ENCODE data around the gene PRDM10. TPM values are rescaled to one million over a fixed set of nuclear protein-coding genes. Genes with fewer than 3 reads are reported as not detected.

PRDM10 gene, protein sequence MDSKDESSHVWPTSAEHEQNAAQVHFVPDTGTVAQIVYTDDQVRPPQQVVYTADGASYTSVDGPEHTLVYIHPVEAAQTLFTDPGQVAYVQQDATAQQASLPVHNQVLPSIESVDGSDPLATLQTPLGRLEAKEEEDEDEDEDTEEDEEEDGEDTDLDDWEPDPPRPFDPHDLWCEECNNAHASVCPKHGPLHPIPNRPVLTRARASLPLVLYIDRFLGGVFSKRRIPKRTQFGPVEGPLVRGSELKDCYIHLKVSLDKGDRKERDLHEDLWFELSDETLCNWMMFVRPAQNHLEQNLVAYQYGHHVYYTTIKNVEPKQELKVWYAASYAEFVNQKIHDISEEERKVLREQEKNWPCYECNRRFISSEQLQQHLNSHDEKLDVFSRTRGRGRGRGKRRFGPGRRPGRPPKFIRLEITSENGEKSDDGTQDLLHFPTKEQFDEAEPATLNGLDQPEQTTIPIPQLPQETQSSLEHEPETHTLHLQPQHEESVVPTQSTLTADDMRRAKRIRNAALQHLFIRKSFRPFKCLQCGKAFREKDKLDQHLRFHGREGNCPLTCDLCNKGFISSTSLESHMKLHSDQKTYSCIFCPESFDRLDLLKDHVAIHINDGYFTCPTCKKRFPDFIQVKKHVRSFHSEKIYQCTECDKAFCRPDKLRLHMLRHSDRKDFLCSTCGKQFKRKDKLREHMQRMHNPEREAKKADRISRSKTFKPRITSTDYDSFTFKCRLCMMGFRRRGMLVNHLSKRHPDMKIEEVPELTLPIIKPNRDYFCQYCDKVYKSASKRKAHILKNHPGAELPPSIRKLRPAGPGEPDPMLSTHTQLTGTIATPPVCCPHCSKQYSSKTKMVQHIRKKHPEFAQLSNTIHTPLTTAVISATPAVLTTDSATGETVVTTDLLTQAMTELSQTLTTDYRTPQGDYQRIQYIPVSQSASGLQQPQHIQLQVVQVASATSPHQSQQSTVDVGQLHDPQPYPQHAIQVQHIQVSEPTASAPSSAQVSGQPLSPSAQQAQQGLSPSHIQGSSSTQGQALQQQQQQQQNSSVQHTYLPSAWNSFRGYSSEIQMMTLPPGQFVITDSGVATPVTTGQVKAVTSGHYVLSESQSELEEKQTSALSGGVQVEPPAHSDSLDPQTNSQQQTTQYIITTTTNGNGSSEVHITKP
- 1 to 10 TPM; 3.4 to 6.8 (median 4.4) TPM for total RNA-seq
- long read RNA-seq, result 0 reads

DNA sequence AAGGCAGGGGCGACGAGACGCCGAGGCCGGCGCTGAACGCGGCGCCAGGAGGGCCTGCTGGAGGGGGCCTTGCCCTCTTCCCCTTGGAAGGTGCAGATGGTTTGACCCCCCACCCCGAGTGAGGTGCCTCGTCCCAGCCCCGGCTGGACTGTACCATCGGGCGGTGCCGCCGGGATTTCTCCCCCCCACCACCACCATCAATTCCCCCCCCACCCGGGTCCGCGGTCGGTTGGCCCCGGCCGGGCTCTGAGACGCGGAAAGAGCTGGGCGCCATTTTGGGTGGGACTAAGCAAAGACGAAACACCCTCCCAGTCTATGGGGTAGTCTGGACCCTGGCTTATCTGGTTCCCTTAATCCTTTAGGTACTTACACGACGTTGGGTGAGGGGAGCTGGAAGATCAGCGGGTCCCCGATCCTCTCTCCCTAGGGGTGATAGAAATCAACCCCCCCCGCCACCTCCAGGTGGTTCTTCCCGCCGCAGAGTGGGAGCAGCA lies at the start of gene PRDM10:
PRDM10 (minus strand) TSS at position 484 of the 494 bp plus-strand sequence. CDS start 41,871 bp downstream, outside the sequence.
- peak; percentile 73 to 85 (median 76) for ATAC-seq
- no peaks in the 10 kb centered on the region for H3K27me3 ChIP-seq
- TF ChIP-seq, protein P1, sequence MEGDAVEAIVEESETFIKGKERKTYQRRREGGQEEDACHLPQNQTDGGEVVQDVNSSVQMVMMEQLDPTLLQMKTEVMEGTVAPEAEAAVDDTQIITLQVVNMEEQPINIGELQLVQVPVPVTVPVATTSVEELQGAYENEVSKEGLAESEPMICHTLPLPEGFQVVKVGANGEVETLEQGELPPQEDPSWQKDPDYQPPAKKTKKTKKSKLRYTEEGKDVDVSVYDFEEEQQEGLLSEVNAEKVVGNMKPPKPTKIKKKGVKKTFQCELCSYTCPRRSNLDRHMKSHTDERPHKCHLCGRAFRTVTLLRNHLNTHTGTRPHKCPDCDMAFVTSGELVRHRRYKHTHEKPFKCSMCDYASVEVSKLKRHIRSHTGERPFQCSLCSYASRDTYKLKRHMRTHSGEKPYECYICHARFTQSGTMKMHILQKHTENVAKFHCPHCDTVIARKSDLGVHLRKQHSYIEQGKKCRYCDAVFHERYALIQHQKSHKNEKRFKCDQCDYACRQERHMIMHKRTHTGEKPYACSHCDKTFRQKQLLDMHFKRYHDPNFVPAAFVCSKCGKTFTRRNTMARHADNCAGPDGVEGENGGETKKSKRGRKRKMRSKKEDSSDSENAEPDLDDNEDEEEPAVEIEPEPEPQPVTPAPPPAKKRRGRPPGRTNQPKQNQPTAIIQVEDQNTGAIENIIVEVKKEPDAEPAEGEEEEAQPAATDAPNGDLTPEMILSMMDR (IDR thresholded peaks at IDR 0.05), result no peak
- TF ChIP-seq POLR2A (IDR thresholded peaks at IDR 0.05), result peak; percentile 87
- peak within 1 kb of the TSS; percentile 98 to 100 (median 100) for H3K27ac ChIP-seq
- peak; percentile 94 to 96 (median 95) for DNase-seq
- intact Hi-C loops (cut with DNase I), result loop anchor here in 1 of 2 donors (10.0 kb wide), 1 partner anchor 62 kb away; the partner anchor contains the start of gene APLP2
- no peaks in the 10 kb centered on the region for H3K9me3 ChIP-seq
- no peaks in the 10 kb centered on the region for H3K36me3 ChIP-seq
- H3K4me1 ChIP-seq, result peaks cover 0 to 32% (median 12%) of the 10 kb centered on the region in 4 donors
- H3K4me3 ChIP-seq, result peak within 1 kb of the TSS; percentile 58 to 76 (median 66)
- 0% methylated on average over 10 of the region's 33 CpGs for whole genome bisulfite sequencing (ENCODE audit: insufficient coverage, low coverage, low lambda C conversion rate, missing lambda C conversion rate)

DNA sequence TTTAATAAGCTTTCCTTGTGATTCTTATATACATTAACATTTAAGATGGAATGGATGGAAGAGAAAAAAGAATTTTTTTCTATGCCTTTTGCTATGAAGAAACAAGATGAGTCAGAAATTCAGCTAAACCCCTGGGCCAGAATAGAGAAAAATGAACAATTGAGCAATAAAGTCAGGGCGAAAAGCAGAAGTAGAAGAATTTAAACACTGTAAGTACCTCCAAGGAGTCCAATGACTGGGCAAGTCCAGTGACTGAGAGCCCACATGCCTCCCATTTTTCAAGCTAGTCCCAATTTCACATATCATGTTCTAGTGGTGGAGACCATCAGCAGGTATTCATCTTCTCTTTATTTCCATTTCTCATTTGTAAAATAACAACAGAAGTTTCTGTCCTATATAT lies 48.4 kb upstream of the PRDM10 start:
- H3K4me1 ChIP-seq, result no peaks in the 10 kb centered on the region
- no peaks in the 10 kb centered on the region for H3K36me3 ChIP-seq
- intact Hi-C loops (cut with DNase I), result no loop called here
- TF ChIP-seq, protein P1 (IDR thresholded peaks at IDR 0.05), result no peak
- TF ChIP-seq POLR2A (IDR thresholded peaks at IDR 0.05), result no peak
- peak; percentile 37 to 67 (median 56) for ATAC-seq
- no peak overlapping the region for H3K27ac ChIP-seq
- H3K9me3 ChIP-seq, result no peaks in the 10 kb centered on the region
- H3K27me3 ChIP-seq, result no peaks in the 10 kb centered on the region
- no peak for DNase-seq
- WGBS (ENCODE audit: insufficient coverage, low coverage, low lambda C conversion rate, missing lambda C conversion rate), result 62% methylated on average over 1 of the region's 1 CpG
- H3K4me3 ChIP-seq, result no peak overlapping the region

DNA sequence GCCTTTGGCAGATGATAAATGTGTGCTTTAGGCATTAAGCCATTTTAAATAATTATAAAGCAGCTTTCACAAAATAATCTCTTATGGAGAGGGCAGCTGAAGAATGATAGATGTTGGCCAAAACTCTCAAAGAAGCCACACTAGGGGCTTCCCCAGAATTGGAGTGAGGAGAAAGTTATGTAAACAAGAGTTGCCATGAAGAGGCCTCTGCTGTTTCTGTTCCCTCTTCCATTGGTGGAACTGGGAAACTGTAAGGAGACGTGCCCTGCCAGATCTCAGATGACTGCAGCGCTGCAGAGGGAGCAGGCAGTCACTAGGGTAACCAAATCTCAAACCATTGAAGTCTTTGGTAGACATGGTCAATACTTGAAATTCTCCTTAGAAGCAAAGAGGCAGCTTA lies 47.6 kb upstream of the PRDM10 start:
- H3K4me1 ChIP-seq, result no peaks in the 10 kb centered on the region
- no peaks in the 10 kb centered on the region for H3K9me3 ChIP-seq
- H3K27ac ChIP-seq, result no peak overlapping the region
- ATAC-seq, result peak; percentile 46 to 80 (median 64)
- no peak for DNase-seq
- no peak overlapping the region for H3K4me3 ChIP-seq
- no peaks in the 10 kb centered on the region for H3K36me3 ChIP-seq
- 60% methylated on average over 1 of the region's 2 CpGs for WGBS (ENCODE audit: insufficient coverage, low coverage, low lambda C conversion rate, missing lambda C conversion rate)
- intact Hi-C loops (cut with DNase I), result no loop called here
- TF ChIP-seq, protein P1 (IDR thresholded peaks at IDR 0.05), result no peak
- no peak for TF ChIP-seq POLR2A (IDR thresholded peaks at IDR 0.05)
- H3K27me3 ChIP-seq, result no peaks in the 10 kb centered on the region

DNA sequence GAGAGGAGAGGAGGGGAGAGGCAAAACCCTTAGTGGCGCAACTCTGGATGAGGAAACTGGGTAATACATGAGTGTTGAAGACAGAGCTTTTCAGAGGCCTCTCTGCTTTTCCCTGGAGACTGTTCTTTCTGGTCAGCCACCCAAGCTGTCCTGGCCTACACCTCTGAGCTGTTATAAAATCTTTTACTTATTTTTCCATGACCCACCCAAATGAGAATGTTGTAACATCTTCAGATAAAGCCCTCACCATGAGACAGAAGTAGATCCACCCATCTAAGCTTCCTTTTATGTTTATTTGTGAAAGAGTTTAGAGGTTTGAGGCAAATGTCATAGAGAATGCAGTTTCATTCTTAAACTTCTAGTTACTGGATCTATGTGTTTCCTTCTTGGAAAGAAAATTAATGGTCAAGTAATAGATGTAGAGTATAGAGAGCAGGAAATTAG lies 46.7 kb upstream of the PRDM10 start:
- DNase-seq (no peak), ATAC-seq (peak in 2 of 4 donors; percentile 10 to 24)
- TF ChIP-seq, protein P1 (IDR thresholded peaks at IDR 0.05), result no peak
- no peak for TF ChIP-seq POLR2A (IDR thresholded peaks at IDR 0.05)
- H3K9me3 ChIP-seq, result no peaks in the 10 kb centered on the region
- no peaks in the 10 kb centered on the region for H3K27me3 ChIP-seq
- no peak overlapping the region for H3K4me3 ChIP-seq
- H3K27ac ChIP-seq, result no peak overlapping the region
- whole genome bisulfite sequencing (ENCODE audit: insufficient coverage, low coverage, low lambda C conversion rate, missing lambda C conversion rate), result 83% methylated on average over 1 of the region's 1 CpG
- intact Hi-C loops (cut with DNase I), result no loop called here
- no peaks in the 10 kb centered on the region for H3K4me1 ChIP-seq
- H3K36me3 ChIP-seq, result no peaks in the 10 kb centered on the region

Data from right lobe of liver (tissue), 6 donors.